GM12874 (cell line): Measurements from ENCODE around the gene LRP2.

Experiments
- TF ChIP-seq, protein P1 (sequence below): IDR thresholded peaks from 2 replicates; pipeline ENCODE4 v1.5.1; 2011; ENCODE audit warnings: low read depth, mild to moderate bottlenecking, control low read depth, low read length, moderate library complexity; ENCODE audit not compliant: insufficient read depth

The LRP2 gene

DNA sequence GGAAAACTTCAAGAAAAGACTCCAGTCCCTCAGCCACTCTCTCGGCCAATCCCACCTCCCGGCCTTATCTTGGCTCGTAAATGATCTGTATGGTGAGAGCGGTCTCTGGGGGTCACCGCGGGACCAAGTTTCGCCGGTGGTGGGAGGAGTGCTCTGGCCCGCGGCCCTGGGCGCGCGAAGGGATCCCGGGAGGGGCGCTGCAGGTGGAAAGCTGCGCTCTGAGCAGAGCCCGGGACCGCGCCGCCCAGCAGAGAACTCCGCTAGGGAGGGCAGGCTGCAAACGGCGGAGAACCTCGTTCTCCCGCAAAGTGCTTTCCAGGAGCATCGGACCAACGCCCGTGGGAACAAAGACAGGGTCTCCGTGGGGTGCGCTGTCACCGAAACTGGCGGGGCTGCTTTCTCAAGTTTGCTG, 622 bp downstream of the LRP2 start:
- TF ChIP-seq, protein P1, sequence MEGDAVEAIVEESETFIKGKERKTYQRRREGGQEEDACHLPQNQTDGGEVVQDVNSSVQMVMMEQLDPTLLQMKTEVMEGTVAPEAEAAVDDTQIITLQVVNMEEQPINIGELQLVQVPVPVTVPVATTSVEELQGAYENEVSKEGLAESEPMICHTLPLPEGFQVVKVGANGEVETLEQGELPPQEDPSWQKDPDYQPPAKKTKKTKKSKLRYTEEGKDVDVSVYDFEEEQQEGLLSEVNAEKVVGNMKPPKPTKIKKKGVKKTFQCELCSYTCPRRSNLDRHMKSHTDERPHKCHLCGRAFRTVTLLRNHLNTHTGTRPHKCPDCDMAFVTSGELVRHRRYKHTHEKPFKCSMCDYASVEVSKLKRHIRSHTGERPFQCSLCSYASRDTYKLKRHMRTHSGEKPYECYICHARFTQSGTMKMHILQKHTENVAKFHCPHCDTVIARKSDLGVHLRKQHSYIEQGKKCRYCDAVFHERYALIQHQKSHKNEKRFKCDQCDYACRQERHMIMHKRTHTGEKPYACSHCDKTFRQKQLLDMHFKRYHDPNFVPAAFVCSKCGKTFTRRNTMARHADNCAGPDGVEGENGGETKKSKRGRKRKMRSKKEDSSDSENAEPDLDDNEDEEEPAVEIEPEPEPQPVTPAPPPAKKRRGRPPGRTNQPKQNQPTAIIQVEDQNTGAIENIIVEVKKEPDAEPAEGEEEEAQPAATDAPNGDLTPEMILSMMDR = no peak

DNA sequence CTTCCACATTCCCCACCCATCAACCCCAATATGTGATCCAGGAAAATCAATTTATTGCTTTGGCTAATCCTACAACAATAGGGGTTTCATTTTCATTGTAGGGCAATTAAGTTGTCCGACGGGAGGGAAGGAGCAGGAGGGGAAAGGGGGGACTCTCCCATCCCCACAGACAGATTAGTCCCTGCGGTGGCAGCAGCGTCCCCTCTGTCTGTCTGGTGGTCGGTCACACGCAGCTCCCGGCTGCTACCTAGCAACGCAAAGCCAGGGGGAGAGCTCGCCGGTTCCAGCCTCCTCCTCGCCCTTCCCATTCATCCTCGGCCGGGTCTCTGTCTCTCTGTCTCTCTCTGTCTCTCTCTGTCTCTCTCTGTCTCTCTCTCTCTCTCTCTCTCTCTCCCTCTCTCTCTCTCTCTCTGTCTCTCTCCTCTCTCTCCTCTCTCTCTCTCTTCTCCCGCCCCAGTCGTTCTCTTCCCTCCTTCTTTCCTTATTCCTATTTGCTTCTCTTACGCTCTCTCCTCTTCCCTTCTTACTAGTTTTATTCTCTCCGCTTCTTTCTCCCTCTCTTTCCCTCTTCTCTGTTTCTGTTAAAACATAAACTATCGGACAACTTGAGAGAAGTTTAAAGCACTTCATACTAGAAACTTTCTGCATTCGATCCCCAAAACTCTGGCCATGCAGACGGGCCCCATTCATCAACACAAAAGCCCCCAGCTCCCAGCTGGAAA, 1.2 kb downstream of the LRP2 start:
- TF ChIP-seq, protein P1 = no peak

DNA sequence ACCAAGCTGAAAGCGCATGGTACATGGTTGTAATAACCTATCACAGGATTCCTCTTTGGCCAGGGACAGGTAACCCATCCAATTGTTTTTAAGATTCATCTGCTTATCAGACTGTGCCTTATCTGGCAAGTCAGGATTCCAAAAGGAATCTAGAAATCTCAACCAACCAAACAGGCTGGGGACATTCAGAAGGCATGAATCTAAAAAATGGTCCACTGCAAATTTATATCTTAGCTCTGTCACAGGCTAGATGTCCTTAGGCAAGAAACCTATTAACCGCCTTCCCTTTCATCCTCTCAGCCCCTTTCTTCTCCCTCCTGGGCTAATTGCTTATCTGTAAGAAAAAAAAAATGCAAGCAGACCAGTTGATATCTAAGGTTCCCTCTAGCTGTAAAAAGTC, 4.3 kb downstream of the LRP2 start:
- TF ChIP-seq, protein P1 = no peak

DNA sequence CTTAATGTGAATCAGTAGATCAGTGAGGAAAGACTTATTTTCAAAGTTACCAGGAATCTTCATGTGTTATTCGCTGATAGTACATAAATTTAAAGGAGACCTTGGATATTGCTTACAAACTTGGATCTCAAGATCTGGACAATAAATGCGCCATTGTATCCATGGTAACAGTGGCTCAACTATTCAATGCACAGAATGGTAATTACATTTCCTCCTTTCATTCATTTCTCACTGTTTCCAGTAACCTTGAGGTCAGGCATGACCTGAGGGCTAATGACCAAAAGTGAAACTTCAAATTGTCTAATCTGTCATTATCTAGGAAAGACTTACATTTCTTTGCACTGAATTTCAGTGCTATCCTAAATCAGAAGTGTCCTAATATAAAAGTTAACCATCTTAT, 8.1 kb downstream of the LRP2 start:
- TF ChIP-seq, protein P1 = no peak

DNA sequence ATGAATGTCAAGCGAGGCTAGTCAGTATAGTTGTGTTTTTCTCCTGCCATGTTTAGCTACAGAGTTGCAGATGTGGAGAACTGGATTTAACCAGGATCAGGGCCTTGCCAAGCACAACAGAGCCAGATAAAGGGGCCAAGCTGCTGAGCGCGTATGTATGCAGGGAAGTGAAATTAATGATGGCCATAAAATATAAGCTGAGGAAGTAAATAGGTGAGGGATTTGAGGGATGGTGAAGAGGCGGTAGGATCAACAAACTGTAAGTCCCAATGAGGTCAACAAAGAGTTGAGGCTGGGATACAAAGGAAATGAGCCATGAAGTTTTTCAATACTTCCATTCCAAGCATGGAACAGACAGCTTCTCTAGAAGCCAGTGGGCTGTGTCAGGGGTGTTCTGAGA, 10.6 kb downstream of the LRP2 start:
- TF ChIP-seq, protein P1 = no peak

DNA sequence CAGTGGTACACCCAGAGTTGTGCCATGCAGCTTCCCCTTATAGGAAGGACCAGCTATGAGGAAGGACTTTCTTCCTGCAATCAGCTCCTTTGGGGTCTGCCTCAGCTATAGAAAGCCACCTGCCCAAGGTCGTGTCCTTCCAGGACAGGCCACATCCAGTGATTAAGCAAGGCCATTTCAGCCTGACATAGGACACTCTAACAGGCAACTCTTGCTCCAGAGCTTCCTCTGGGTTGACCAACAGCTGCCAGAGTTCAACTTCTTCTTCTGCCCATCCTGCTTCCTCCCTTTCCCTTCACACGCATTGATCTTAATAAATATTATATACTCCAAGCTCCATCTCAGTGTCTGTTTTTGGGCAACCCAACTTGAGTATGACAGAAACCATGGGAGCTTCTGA, 12.8 kb downstream of the LRP2 start:
- TF ChIP-seq, protein P1 = no peak

DNA sequence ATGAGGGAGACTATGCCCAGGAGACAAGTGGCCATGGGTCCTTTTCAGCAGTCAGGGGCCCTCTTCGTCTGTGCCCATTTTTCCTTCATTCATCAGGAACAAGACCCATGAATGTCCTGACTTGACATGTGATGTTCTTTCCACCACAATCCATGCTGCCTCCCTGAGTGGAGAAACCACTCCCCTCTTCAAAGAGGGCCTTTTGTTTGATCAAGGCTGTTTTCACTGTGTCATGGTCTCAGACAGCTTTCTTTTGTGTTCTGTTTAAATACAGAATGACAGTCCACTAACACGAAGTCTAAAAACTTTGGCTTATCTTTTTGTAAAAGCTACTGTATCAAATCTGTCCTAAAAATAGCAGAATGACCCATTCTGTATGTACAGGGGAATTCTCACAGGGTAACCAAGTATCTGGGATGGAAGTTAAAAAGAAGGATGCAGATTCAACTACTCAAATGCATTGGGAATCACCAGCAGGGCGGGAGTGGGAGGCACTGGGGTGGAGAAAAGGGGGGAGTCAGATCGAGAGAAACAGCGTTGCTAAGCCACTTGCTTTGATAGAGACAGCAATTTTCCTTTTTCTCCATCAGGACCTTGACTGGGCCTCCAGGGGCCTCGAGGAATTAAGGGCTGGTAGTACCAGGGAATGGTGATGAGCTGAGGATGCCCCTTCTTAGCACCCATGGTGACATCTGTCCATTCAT, 13.9 kb downstream of the LRP2 start:
- TF ChIP-seq, protein P1 = no peak
